ENCODE data around the gene ZFAND3. TPM values are rescaled to one million over a fixed set of nuclear protein-coding genes. Genes with fewer than 3 reads are reported as not detected.

ZFAND3 gene
- total and polyA plus RNA-seq, 3 donors from 2014 or later, result 104 to 329 (median 109) TPM

- no peak for TF ChIP-seq CTCF (IDR thresholded peaks at IDR 0.05)
- no peak for TF ChIP-seq POLR2A (IDR thresholded peaks at IDR 0.05)
- intact Hi-C loops (cut with DNase I; ENCODE audit: low total_unique reads), result no loop called here
- 79 to 90% methylated on average over 3 of the region's 3 CpGs for WGBS, 2 donors
These were observed 55.2 kb downstream of the ZFAND3 start for GRCh38 chr6:37874726-37875125.

GRCh38 chr6:37875561-37876309, 56.2 kb downstream of the ZFAND3 start:
- H3K4me1 ChIP-seq, result peaks cover 11% of the 10 kb centered on the region
- H3K9me3 ChIP-seq, result no peaks in the 10 kb centered on the region
- H3K36me3 ChIP-seq (ENCODE audit: low read depth, missing control alignments), result no peaks in the 10 kb centered on the region
- intact Hi-C loops (cut with DNase I; ENCODE audit: low total_unique reads), result no loop called here
- WGBS, 2 donors, result 80 to 89% methylated on average over 5 of the region's 5 CpGs
- no peak overlapping the region for H3K4me3 ChIP-seq
- no peak for TF ChIP-seq CTCF (IDR thresholded peaks at IDR 0.05)
- no peak for TF ChIP-seq POLR2A (IDR thresholded peaks at IDR 0.05)
- DNase-seq, result no peak
- H3K27ac ChIP-seq, result no peak overlapping the region
- no peaks in the 10 kb centered on the region for H3K27me3 ChIP-seq

More at GRCh38 chr6:37874726-37875125, 55.2 kb downstream of the ZFAND3 start:
- Histone ChIP-seq H3K9me3 (no peaks in the 10 kb centered on the region), H3K4me1 (peaks cover 11% of the 10 kb centered on the region), H3K36me3 (ENCODE audit: low read depth, missing control alignments) (no peaks in the 10 kb centered on the region), H3K27ac (peak overlapping the region; percentile 27 to 50), H3K27me3 (no peaks in the 10 kb centered on the region), H3K4me3 (no peak overlapping the region)
- DNase-seq, result no peak

GRCh38 chr6:37876843-37877242, 57.3 kb downstream of the ZFAND3 start:
- 85 to 86% methylated on average over 4 of the region's 4 CpGs for WGBS, 2 donors
- Histone ChIP-seq H3K27ac (no peak overlapping the region), H3K9me3 (no peaks in the 10 kb centered on the region), H3K4me3 (no peak overlapping the region), H3K27me3 (no peaks in the 10 kb centered on the region), H3K4me1 (peaks cover 11% of the 10 kb centered on the region), H3K36me3 (ENCODE audit: low read depth, missing control alignments) (no peaks in the 10 kb centered on the region)
- TF ChIP-seq CTCF (IDR thresholded peaks at IDR 0.05), result no peak
- no peak for TF ChIP-seq POLR2A (IDR thresholded peaks at IDR 0.05)
- intact Hi-C loops (cut with DNase I; ENCODE audit: low total_unique reads), result no loop called here
- no peak for DNase-seq

GRCh38 chr6:37877373-37878149, 58.0 kb downstream of the ZFAND3 start:
- Histone ChIP-seq H3K4me3 (no peak overlapping the region), H3K27me3 (no peaks in the 10 kb centered on the region), H3K27ac (no peak overlapping the region), H3K36me3 (ENCODE audit: low read depth, missing control alignments) (no peaks in the 10 kb centered on the region), H3K9me3 (no peaks in the 10 kb centered on the region), H3K4me1 (peaks cover 11% of the 10 kb centered on the region)
- no peak for TF ChIP-seq POLR2A (IDR thresholded peaks at IDR 0.05)
- TF ChIP-seq CTCF (IDR thresholded peaks at IDR 0.05), result no peak
- no peak for DNase-seq
- 80 to 82% methylated on average over 6 of the region's 6 CpGs for WGBS, 2 donors
- intact Hi-C loops (cut with DNase I; ENCODE audit: low total_unique reads), result no loop called here

All from testis (tissue), 3 donors.